Subcutaneous adipose tissue (tissue), 4 donors: Measurements from ENCODE around the gene TNFRSF21. TPM values are rescaled to one million over a fixed set of nuclear protein-coding genes. Genes with fewer than 3 reads are reported as not detected.

Source experiments
- total RNA-seq, 4 donors: library from RNA; depleted of rRNA; stranded (reverse); fragments of >200 nt; gene quantifications; one replicate each; pipeline ENCODE4 v1.1.0, GENCODE V29; 2016
- TF ChIP-seq, protein P1 (sequence below): fragments of 450-650 bp; IDR thresholded peaks from one replicate; pipeline ENCODE4 v1.5.1; 2016; ENCODE audit warnings: low read depth, mild to moderate bottlenecking, control low read depth, antibody characterized with exemption, moderate library complexity

Gene TNFRSF21
- total RNA-seq, 4 donors from 2014 or later, result 11.7 to 42.0 (median 20.1) TPM

DNA sequence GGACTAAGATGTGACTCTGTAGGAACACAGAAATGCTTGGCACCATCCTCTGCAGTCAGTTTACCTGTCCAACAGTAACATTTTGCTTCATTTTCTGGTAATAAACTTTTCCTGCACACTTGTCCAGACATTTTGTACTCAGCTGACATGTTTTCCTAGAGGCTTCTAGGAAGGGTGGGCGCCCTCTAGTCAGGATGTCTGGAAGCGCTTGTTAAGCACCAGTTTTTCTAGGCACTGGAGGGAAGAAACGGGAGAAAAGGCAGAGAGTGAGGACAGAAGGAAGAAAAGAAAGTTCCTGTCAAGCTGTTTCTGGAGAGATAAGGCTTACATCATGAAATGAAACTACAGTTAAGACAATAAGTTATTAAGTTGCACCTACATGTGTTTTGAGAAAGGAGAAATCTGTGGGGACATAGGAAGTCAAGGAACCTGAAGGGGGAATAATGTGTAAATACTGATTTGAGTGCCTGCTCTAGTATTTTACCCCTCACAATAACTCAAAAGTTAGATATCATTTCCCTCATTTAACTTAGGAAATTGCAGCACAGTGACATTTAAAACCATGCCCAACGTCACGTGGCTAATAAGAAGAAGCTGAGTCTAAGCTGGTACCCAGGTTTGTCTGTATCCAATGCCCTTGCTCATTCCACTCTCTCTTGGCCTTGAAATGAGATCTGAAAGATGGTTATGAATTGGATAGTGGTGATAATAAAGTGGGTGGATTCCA is 42.7 kb upstream of the TNFRSF21 start:
- TF ChIP-seq, protein P1, sequence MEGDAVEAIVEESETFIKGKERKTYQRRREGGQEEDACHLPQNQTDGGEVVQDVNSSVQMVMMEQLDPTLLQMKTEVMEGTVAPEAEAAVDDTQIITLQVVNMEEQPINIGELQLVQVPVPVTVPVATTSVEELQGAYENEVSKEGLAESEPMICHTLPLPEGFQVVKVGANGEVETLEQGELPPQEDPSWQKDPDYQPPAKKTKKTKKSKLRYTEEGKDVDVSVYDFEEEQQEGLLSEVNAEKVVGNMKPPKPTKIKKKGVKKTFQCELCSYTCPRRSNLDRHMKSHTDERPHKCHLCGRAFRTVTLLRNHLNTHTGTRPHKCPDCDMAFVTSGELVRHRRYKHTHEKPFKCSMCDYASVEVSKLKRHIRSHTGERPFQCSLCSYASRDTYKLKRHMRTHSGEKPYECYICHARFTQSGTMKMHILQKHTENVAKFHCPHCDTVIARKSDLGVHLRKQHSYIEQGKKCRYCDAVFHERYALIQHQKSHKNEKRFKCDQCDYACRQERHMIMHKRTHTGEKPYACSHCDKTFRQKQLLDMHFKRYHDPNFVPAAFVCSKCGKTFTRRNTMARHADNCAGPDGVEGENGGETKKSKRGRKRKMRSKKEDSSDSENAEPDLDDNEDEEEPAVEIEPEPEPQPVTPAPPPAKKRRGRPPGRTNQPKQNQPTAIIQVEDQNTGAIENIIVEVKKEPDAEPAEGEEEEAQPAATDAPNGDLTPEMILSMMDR, result no peak

DNA sequence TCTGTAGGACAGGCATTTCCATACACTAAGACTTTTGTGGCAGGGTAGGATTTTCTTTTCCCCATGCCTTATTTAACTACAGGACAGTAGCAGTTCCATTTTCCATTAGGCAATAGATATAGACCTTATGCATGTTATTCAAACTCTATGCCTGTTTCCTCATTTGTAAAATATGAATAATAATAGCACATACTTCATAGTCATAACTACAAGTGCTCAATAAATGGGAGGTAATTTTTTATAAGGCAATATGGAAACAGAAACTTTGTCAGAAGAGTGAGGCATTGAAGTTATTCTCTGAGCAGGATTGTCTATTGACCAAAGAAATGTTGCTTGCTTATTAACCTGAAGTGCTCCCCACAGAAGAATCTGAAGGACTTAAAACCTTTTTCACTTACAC is 41.9 kb upstream of the TNFRSF21 start:
- TF ChIP-seq, protein P1, result no peak

DNA sequence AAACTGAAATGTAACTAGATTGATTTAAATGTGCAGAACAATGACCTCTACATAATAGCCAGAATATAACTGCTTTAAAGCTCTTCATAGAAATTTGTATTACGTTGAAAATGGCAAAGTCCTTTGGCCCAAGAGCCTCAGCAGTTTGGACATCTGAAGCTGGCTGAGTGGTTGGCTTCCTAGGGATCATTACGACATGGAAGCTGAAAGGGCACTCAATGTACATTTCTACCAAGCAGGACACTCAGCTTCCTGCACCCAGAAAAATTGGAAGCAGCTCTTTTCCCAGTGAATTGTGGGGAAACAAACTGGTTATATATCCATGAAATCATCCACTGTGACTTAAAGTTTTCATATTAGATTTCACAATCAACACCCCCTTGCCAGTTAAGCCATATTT is 40.2 kb upstream of the TNFRSF21 start:
- TF ChIP-seq, protein P1, result no peak

DNA sequence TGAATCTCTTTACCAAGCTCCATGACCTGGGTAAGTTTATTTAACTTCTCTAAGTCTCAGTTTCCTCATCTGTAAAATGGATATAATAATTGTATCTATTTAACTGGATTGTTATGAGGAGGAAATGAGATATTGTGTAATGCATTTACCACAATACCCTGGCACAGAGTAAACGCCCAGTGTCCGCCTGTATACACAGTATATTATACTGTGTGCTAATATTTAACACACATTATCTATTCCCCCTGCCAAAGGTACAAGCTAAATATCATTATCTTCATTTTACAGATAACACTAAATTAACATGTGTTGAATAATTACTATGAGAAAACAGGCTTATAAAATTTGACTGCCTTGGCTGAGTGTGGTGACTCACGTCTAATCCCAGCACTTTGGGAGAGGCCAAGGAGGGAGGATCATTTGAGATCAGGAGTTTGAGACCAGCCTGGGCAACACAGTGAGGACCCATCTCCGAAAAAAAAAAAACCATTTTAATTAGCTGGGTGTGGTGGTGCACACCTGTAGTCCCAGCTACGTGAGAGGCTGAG is 38.7 kb upstream of the TNFRSF21 start:
- TF ChIP-seq, protein P1, result no peak

DNA sequence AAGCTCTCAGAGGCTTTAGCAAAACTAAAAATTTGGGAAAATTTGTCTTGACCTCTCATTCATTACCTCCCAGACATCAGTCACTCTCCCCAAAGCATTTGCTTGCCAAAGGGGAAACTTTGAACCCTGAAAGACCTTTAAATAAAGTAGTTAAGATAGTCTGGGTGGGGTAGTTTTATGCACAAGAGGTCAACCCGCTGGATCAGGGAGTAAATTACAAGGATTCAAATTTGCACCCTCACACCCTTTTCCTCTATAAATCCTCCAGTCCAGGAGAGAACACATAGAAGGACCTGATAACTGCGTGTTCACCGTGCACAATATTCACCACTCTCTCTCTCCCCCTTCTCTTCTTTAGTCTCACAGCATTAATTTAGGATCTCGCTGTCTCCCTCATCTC is 36.1 kb upstream of the TNFRSF21 start:
- TF ChIP-seq, protein P1, result no peak

DNA sequence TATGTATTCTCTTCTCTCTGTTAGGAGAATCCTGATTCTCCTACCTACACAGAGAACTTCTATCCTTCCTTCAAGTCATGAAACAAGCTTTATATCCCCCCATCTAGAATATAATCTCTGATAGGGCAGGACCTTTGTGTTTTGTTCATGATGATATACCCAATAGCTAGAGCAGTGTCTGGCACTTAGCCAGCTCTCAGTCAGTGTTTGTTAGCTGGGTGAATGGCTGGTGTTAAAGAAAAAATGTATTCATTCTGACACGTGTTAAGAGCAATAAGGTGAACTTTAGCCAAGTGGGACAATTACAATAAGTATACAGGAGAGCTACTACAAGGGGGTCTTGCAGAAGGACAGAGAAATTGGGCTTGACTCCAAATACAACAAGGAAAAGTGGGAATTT is 34.3 kb upstream of the TNFRSF21 start:
- TF ChIP-seq, protein P1, result no peak

DNA sequence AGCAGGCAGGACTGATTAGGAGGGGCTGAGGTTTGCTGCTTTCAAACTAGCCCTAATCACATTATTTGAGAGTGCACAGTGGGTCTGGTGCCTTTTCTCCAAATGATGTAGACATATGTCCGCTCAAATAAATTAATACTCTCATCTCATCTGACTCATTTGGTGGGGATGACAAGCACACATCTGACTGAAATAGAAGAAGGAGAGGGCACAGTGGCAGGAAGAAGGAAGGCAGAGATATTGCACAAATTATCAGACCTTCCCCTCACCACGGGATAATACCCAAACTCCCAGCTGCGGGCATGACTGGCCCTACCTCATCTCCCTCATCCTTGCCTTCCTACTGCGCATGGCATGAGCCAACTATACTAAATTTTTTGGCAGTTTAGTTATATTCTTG is 33.9 kb upstream of the TNFRSF21 start:
- TF ChIP-seq, protein P1, result no peak
